ENCODE results near the gene SCGB1D1.

DNA sequence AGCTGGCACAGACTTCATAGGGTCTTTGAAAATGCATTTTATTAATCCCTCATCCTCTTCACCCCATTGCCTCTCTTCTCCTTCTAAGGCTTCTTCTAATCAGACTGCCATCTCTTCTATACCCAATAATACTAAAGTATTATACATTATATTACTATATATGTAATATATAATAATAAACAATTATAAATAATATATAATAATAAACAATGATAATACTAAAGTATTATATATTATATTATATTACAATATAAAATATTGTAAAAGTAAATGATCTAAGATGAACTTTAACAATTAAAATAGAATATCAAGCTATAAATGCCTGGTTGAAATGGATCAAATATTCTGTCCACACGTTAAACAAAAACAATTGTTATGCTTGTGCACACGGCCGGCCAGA, 31.5 kb downstream of the SCGB1D1 start:
- TF ChIP-seq, protein P1, sequence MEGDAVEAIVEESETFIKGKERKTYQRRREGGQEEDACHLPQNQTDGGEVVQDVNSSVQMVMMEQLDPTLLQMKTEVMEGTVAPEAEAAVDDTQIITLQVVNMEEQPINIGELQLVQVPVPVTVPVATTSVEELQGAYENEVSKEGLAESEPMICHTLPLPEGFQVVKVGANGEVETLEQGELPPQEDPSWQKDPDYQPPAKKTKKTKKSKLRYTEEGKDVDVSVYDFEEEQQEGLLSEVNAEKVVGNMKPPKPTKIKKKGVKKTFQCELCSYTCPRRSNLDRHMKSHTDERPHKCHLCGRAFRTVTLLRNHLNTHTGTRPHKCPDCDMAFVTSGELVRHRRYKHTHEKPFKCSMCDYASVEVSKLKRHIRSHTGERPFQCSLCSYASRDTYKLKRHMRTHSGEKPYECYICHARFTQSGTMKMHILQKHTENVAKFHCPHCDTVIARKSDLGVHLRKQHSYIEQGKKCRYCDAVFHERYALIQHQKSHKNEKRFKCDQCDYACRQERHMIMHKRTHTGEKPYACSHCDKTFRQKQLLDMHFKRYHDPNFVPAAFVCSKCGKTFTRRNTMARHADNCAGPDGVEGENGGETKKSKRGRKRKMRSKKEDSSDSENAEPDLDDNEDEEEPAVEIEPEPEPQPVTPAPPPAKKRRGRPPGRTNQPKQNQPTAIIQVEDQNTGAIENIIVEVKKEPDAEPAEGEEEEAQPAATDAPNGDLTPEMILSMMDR (conservative IDR thresholded peaks at IDR 0.05; ENCODE audit: low read depth in 2 of 2): no peak
- TF ChIP-seq POLR2AphosphoS5 (IDR thresholded peaks at IDR 0.05; ENCODE audit: low read depth) (no peak), EZH2 (IDR thresholded peaks at IDR 0.05; ENCODE audit: low read depth, unreplicated experiment) (no peak)
- TF ChIP-seq, protein P2, sequence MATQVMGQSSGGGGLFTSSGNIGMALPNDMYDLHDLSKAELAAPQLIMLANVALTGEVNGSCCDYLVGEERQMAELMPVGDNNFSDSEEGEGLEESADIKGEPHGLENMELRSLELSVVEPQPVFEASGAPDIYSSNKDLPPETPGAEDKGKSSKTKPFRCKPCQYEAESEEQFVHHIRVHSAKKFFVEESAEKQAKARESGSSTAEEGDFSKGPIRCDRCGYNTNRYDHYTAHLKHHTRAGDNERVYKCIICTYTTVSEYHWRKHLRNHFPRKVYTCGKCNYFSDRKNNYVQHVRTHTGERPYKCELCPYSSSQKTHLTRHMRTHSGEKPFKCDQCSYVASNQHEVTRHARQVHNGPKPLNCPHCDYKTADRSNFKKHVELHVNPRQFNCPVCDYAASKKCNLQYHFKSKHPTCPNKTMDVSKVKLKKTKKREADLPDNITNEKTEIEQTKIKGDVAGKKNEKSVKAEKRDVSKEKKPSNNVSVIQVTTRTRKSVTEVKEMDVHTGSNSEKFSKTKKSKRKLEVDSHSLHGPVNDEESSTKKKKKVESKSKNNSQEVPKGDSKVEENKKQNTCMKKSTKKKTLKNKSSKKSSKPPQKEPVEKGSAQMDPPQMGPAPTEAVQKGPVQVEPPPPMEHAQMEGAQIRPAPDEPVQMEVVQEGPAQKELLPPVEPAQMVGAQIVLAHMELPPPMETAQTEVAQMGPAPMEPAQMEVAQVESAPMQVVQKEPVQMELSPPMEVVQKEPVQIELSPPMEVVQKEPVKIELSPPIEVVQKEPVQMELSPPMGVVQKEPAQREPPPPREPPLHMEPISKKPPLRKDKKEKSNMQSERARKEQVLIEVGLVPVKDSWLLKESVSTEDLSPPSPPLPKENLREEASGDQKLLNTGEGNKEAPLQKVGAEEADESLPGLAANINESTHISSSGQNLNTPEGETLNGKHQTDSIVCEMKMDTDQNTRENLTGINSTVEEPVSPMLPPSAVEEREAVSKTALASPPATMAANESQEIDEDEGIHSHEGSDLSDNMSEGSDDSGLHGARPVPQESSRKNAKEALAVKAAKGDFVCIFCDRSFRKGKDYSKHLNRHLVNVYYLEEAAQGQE (IDR thresholded peaks at IDR 0.05; ENCODE audit: unreplicated experiment): no peak

Data from GM23338 (cell line).